Osteoblast (primary cell): ENCODE measurements around the gene KIRREL3. TPM values are rescaled to one million over a fixed set of nuclear protein-coding genes. Genes with fewer than 3 reads are reported as not detected.

Experiments
- DNase-seq: peaks from one replicate; pipeline ENCODE4 v3.0.0; 2011; ENCODE audit warnings: low spot score, mixed read lengths; ENCODE audit not compliant: insufficient read length; ENCODE audit errors: missing footprints
- H2AFZ ChIP-seq: 2 replicates; pipeline ENCODE4 v1.6.0; 2011; ENCODE audit warnings: mild to moderate bottlenecking, low read length
- H3K27ac ChIP-seq: 2 replicates; pipeline ENCODE4 v1.5.1; 2011; ENCODE audit warnings: mild to moderate bottlenecking, low read depth, low read length, moderate library complexity
- H3K27me3 ChIP-seq: 2 replicates; pipeline ENCODE4 v1.6.0; 2012; ENCODE audit warnings: mild to moderate bottlenecking, control low read depth, inconsistent platforms, low read length, moderate library complexity; ENCODE audit not compliant: insufficient read depth
- H3K36me3 ChIP-seq: 2 replicates; pipeline ENCODE4 v1.5.1; 2011; ENCODE audit warnings: mild to moderate bottlenecking, low read length, control low read depth, moderate library complexity; ENCODE audit not compliant: insufficient read depth
- H3K4me1 ChIP-seq: 2 replicates; pipeline ENCODE4 v1.5.1; 2011; ENCODE audit warnings: mild to moderate bottlenecking, low read length, control low read depth, moderate library complexity; ENCODE audit not compliant: insufficient read depth
- H3K4me2 ChIP-seq: 2 replicates; pipeline ENCODE4 v1.6.0; 2011; ENCODE audit warnings: mild to moderate bottlenecking, low read length; ENCODE audit not compliant: insufficient read depth
- H3K4me3 ChIP-seq: fragments of 200-600 bp; sonication (generic); 3 replicates; pipeline ENCODE4 v1.5.1; 2012; ENCODE audit warnings: mild to moderate bottlenecking, low read length, inconsistent platforms; ENCODE audit not compliant: insufficient read depth
- H3K79me2 ChIP-seq: 2 replicates; pipeline ENCODE4 v1.6.0; 2012; ENCODE audit warnings: mild to moderate bottlenecking, low read length, control low read depth, inconsistent platforms; ENCODE audit not compliant: insufficient read depth
- H3K9me3 ChIP-seq: 2 replicates; pipeline ENCODE4 v1.5.1; 2011; ENCODE audit warnings: low read depth, low read length, control low read depth
- H4K20me1 ChIP-seq: 2 replicates; pipeline ENCODE4 v1.6.0; 2012; ENCODE audit warnings: mild to moderate bottlenecking, low read length, control low read depth; ENCODE audit not compliant: insufficient read depth
- CTCF ChIP-seq: IDR thresholded peaks from 2 replicates; pipeline ENCODE4 v1.5.1; 2011; ENCODE audit warnings: mild to moderate bottlenecking, low read depth, low read length, moderate library complexity; ENCODE audit errors: extremely low read depth
- total RNA-seq: library from RNA; depleted of rRNA; stranded (reverse); fragments of >200 nt; gene quantifications from 2 replicates; pipeline ENCODE4 v1.2.3, GENCODE V29; 2012

KIRREL3 gene
- total RNA-seq, 1 donor, result 3.6 TPM

- H3K27me3 ChIP-seq, result no peaks in the 10 kb centered on the region
- no peak overlapping the region for H3K4me2 ChIP-seq
- H3K9me3 ChIP-seq, result no peaks in the 10 kb centered on the region
- no peak overlapping the region for H3K4me3 ChIP-seq
- H2AFZ ChIP-seq, result no peak overlapping the region
- H4K20me1 ChIP-seq, result peaks cover 2% of the 10 kb centered on the region
- H3K79me2 ChIP-seq, result no peaks in the 10 kb centered on the region
- H3K36me3 ChIP-seq, result no peaks in the 10 kb centered on the region
- TF ChIP-seq CTCF, result no peak
- no peak for DNase-seq
- peaks cover 16% of the 10 kb centered on the region for H3K4me1 ChIP-seq
- no peak overlapping the region for H3K27ac ChIP-seq
These were observed 347.5 kb downstream of the KIRREL3 start for GRCh38 chr11:126653040-126653439.

- Histone ChIP-seq H2AFZ (no peak overlapping the region), H3K4me1 (peaks cover 36% of the 10 kb centered on the region), H3K4me2 (peak overlapping the region; percentile 76), H4K20me1 (no peaks in the 10 kb centered on the region), H3K27me3 (no peaks in the 10 kb centered on the region), H3K4me3 (peak overlapping the region; percentile 24), H3K79me2 (no peaks in the 10 kb centered on the region), H3K27ac (peak overlapping the region; percentile 86), H3K9me3 (no peaks in the 10 kb centered on the region), H3K36me3 (no peaks in the 10 kb centered on the region)
- peak; percentile 89 for DNase-seq
- no peak for TF ChIP-seq CTCF
These were observed 352.8 kb downstream of the KIRREL3 start for GRCh38 chr11:126647735-126648134.

GRCh38 chr11:126646701-126647557 lies 353.6 kb downstream of the KIRREL3 start:
- TF ChIP-seq CTCF, result no peak
- Histone ChIP-seq H3K4me1 (peaks cover 36% of the 10 kb centered on the region), H3K27ac (peak overlapping the region; percentile 86), H2AFZ (no peak overlapping the region), H3K27me3 (no peaks in the 10 kb centered on the region), H4K20me1 (no peaks in the 10 kb centered on the region), H3K4me2 (peak overlapping the region; percentile 76), H3K79me2 (no peaks in the 10 kb centered on the region), H3K36me3 (no peaks in the 10 kb centered on the region), H3K4me3 (peak overlapping the region; percentile 24), H3K9me3 (no peaks in the 10 kb centered on the region)
- peak; percentile 68 for DNase-seq

- Histone ChIP-seq H3K4me3 (no peak overlapping the region), H3K27me3 (no peaks in the 10 kb centered on the region), H3K4me2 (peak overlapping the region; percentile 49), H3K4me1 (peaks cover 36% of the 10 kb centered on the region), H2AFZ (no peak overlapping the region), H4K20me1 (no peaks in the 10 kb centered on the region), H3K36me3 (no peaks in the 10 kb centered on the region), H3K9me3 (no peaks in the 10 kb centered on the region), H3K79me2 (no peaks in the 10 kb centered on the region), H3K27ac (peak overlapping the region; percentile 5)
- peak; percentile 83 for DNase-seq
- TF ChIP-seq CTCF, result no peak
These were observed 355.4 kb downstream of the KIRREL3 start for GRCh38 chr11:126645186-126645585.
